Measurements from ENCODE around the gene ETS2.

DNA sequence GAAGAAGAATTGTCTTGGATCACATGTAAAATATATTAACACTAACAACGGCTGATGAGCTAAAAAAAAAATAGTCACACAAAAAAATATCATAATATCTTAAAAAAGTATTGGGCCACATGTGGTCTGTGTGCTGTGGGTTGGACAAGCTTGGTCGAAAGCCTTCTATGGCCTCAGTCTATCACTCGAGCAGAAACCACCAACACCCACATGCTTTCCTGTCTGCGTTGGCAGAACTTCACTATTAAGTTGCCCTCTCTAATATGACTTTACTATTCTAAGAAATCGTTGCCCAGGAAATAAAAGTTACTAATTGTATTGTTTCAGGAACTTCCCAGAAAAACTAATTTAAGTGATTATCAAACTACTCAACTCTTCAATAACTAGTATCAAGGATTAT is 28.2 kb upstream of the ETS2 start:
- TF ChIP-seq, protein P1, sequence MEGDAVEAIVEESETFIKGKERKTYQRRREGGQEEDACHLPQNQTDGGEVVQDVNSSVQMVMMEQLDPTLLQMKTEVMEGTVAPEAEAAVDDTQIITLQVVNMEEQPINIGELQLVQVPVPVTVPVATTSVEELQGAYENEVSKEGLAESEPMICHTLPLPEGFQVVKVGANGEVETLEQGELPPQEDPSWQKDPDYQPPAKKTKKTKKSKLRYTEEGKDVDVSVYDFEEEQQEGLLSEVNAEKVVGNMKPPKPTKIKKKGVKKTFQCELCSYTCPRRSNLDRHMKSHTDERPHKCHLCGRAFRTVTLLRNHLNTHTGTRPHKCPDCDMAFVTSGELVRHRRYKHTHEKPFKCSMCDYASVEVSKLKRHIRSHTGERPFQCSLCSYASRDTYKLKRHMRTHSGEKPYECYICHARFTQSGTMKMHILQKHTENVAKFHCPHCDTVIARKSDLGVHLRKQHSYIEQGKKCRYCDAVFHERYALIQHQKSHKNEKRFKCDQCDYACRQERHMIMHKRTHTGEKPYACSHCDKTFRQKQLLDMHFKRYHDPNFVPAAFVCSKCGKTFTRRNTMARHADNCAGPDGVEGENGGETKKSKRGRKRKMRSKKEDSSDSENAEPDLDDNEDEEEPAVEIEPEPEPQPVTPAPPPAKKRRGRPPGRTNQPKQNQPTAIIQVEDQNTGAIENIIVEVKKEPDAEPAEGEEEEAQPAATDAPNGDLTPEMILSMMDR (IDR thresholded peaks at IDR 0.05; ENCODE audit: control extremely low read depth in 1 of 3, insufficient read depth in 1 of 3, low read depth in 1 of 3, low read length in 3 of 3), result no peak
- TF ChIP-seq MAFK (IDR thresholded peaks at IDR 0.05; ENCODE audit: low read depth, low read length) (no peak), KDM1A (IDR thresholded peaks at IDR 0.05; ENCODE audit: borderline replicate concordance, low read length) (no peak), CEBPB (IDR thresholded peaks at IDR 0.05; ENCODE audit: low read depth, low read length) (no peak), RAD21 (IDR thresholded peaks at IDR 0.05 in 1 of 2, conservative IDR thresholded peaks at IDR 0.05 in 1 of 2; ENCODE audit: low read depth in 2 of 2, low read length in 2 of 2) (no peak), POLR2A (IDR thresholded peaks at IDR 0.05; ENCODE audit: control extremely low read depth in 1 of 2, low read depth in 2 of 2, low read length in 2 of 2) (no peak)
- TF ChIP-seq, protein P2, sequence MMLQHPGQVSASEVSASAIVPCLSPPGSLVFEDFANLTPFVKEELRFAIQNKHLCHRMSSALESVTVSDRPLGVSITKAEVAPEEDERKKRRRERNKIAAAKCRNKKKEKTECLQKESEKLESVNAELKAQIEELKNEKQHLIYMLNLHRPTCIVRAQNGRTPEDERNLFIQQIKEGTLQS (IDR thresholded peaks at IDR 0.05; ENCODE audit: insufficient read depth, low read depth, low read length), result no peak
